ENCODE results near the gene NCK1. TPM values are rescaled to one million over a fixed set of nuclear protein-coding genes. Genes with fewer than 3 reads are reported as not detected.

The NCK1 gene
- total RNA-seq, 6 donors from 2014 or later, result 26.2 to 61.7 (median 44.8) TPM

- peaks cover 26 to 54% (median 35%) of the 10 kb centered on the region in 4 donors for H3K4me1 ChIP-seq
Measured at GRCh38 chr3:136931606-136932005, 69.6 kb downstream of the NCK1 start.

DNA sequence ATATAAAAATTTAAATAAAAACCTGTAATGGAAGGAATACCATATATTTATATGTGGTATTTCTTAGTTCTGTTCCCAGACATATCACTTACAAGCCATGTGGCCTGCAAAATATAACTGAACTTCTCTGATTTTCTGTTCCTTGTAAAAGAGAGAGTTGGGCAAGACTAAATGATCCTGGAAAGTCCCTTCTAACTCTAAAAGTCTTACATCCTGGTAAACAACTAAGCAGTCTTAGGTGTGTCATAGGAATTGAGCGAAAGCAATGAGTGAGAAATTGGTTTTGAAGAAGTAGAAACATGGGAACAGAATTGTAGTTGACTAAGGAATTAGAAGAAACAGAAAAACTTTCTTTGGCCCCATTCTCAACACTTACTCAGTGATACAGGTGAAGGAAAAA is 70.5 kb downstream of the NCK1 start:
- no peak overlapping the region for H3K4me3 ChIP-seq
- TF ChIP-seq POLR2A (IDR thresholded peaks at IDR 0.05) (no peak), EP300 (IDR thresholded peaks at IDR 0.05) (no peak), POLR2AphosphoS5 (IDR thresholded peaks at IDR 0.05) (no peak)
- TF ChIP-seq, protein P1, sequence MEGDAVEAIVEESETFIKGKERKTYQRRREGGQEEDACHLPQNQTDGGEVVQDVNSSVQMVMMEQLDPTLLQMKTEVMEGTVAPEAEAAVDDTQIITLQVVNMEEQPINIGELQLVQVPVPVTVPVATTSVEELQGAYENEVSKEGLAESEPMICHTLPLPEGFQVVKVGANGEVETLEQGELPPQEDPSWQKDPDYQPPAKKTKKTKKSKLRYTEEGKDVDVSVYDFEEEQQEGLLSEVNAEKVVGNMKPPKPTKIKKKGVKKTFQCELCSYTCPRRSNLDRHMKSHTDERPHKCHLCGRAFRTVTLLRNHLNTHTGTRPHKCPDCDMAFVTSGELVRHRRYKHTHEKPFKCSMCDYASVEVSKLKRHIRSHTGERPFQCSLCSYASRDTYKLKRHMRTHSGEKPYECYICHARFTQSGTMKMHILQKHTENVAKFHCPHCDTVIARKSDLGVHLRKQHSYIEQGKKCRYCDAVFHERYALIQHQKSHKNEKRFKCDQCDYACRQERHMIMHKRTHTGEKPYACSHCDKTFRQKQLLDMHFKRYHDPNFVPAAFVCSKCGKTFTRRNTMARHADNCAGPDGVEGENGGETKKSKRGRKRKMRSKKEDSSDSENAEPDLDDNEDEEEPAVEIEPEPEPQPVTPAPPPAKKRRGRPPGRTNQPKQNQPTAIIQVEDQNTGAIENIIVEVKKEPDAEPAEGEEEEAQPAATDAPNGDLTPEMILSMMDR (IDR thresholded peaks at IDR 0.05), result no peak
- ATAC-seq (ENCODE audit: low FRiP score in 2 of 2) (no peak), DNase-seq (no peak)
- H3K27ac ChIP-seq, result peak overlapping the region in 2 of 4 donors; percentile 13 to 22
- peaks cover 26 to 55% (median 36%) of the 10 kb centered on the region in 4 donors for H3K4me1 ChIP-seq
- WGBS, 2 donors, result 32 to 66% methylated on average over 1 of the region's 1 CpG
- no peaks in the 10 kb centered on the region for H3K9me3 ChIP-seq
- peaks cover 0 to 22% (median 0%) of the 10 kb centered on the region in 4 donors for H3K36me3 ChIP-seq
- H3K27me3 ChIP-seq, result no peaks in the 10 kb centered on the region

More at GRCh38 chr3:136931606-136932005, 69.6 kb downstream of the NCK1 start:
- TF ChIP-seq POLR2A (IDR thresholded peaks at IDR 0.05), result no peak
- TF ChIP-seq POLR2AphosphoS5 (IDR thresholded peaks at IDR 0.05), result no peak
- no peak for TF ChIP-seq EP300 (IDR thresholded peaks at IDR 0.05)
- TF ChIP-seq, protein P1 (IDR thresholded peaks at IDR 0.05), result no peak
- H3K4me3 ChIP-seq, result peak overlapping the region in 3 of 4 donors; percentile 3 to 31 (median 28)
- H3K9me3 ChIP-seq, result no peaks in the 10 kb centered on the region
- peak overlapping the region in 2 of 4 donors; percentile 18 to 69 for H3K27ac ChIP-seq
- peaks cover 0 to 22% (median 0%) of the 10 kb centered on the region in 4 donors for H3K36me3 ChIP-seq
- 79 to 86% methylated on average over 4 of the region's 4 CpGs for WGBS, 2 donors
- H3K27me3 ChIP-seq, result no peaks in the 10 kb centered on the region
- ATAC-seq (ENCODE audit: low FRiP score in 2 of 2) (no peak), DNase-seq (no peak)

DNA sequence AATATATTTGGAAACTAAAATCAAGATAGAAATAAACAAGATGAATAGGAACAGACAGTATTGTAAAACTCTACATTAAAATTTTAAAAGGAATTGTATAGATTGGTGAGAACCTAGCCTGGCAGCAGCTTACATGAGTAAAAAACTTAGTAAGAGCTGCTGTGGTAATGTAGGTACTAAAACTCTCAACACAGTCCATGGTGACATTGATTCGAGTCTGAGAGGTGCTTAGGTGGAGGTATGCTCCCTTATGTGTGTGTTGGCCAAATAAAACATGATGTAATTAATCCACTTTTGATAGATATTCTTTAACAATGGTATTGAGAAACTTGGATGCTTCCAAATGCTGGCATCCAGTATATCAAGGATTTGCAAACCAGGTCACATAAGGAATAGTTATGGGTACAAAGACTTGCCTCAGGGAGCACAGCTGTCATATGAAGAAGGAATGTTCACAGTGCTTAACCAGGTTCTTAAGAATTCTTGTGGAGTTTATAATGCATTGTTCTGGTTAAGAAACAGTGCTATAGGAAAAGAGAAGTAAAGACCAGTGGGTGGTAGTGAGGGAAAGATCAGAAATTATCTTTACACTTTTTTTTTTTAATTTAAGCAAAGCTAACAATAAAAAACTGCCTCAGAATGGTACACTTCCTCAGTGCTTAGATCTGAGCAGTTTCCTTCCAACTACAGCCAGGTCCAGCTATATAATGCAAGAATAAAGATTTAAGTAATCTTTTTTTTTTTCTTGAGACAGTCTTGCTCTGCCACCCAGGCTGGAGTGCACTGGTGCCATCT is 71.2 kb downstream of the NCK1 start:
- Histone ChIP-seq H3K36me3 (peaks cover 0 to 21% (median 0%) of the 10 kb centered on the region in 4 donors), H3K4me3 (no peak overlapping the region), H3K4me1 (peaks cover 28 to 58% (median 43%) of the 10 kb centered on the region in 4 donors), H3K27me3 (no peaks in the 10 kb centered on the region), H3K9me3 (no peaks in the 10 kb centered on the region), H3K27ac (peak overlapping the region in 3 of 4 donors; percentile 1 to 22 (median 13))
- DNase-seq (no peak), ATAC-seq (ENCODE audit: low FRiP score in 2 of 2) (peak in 1 of 2 donors; percentile 22)
- TF ChIP-seq POLR2A (IDR thresholded peaks at IDR 0.05) (no peak), POLR2AphosphoS5 (IDR thresholded peaks at IDR 0.05) (no peak), EP300 (IDR thresholded peaks at IDR 0.05) (no peak)
- TF ChIP-seq, protein P1 (IDR thresholded peaks at IDR 0.05), result no peak
- 63 to 72% methylated on average over 1 of the region's 1 CpG for WGBS, 2 donors

DNA sequence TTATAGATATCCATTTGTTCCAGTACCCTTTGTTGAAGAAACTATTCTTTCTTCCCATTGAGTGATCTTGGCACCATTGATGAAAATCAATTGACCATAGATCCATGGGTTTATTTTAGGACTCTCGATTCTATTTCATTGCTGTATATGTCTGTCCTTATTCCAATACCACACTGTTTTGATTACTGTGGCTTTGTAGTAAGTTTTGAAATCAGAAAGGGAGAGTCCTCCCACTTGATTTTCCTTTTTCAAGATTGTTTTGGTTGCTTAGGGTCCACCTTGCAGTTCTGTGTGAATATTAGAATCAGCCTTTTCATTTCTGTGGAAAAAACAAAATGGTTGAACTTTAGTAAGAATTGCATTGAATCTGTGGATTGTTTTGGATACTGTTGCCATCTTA is 75.2 kb downstream of the NCK1 start:
- DNase-seq, result no peak
- H3K4me3 ChIP-seq, result no peak overlapping the region
- H3K36me3 ChIP-seq, result peaks cover 0 to 14% (median 0%) of the 10 kb centered on the region in 4 donors
- no peak for ATAC-seq (ENCODE audit: low FRiP score in 2 of 2)
- H3K27ac ChIP-seq, result no peak overlapping the region
- WGBS, 2 donors, result 96 to 100% methylated on average over 1 of the region's 1 CpG
- H3K27me3 ChIP-seq, result no peaks in the 10 kb centered on the region
- no peak for TF ChIP-seq EP300 (IDR thresholded peaks at IDR 0.05)
- TF ChIP-seq, protein P1 (IDR thresholded peaks at IDR 0.05), result no peak
- no peak for TF ChIP-seq POLR2AphosphoS5 (IDR thresholded peaks at IDR 0.05)
- no peak for TF ChIP-seq POLR2A (IDR thresholded peaks at IDR 0.05)
- peaks cover 29 to 45% (median 37%) of the 10 kb centered on the region in 4 donors for H3K4me1 ChIP-seq
- no peaks in the 10 kb centered on the region for H3K9me3 ChIP-seq

All from upper lobe of left lung (tissue), 6 donors.